Tibial nerve (tissue), 4 donors: Measurements from ENCODE around the gene FAM227A. TPM values are rescaled to one million over a fixed set of nuclear protein-coding genes. Genes with fewer than 3 reads are reported as not detected.

Source experiments
- DNase-seq, 2 donors: peaks; one replicate each; pipeline ENCODE4 v3.0.0-alpha.2; 2019; ENCODE audit warnings: low spot score in 2 of 2
- H3K27ac ChIP-seq, 4 donors: fragments of 200-600 bp; sonication (generic) in 3 of 4; one replicate each; pipeline ENCODE4 v1.5.1; 2017 to 2019; ENCODE audit warnings: mild to moderate bottlenecking in 1 of 4
- H3K27me3 ChIP-seq, 2 donors: fragments of 200-600 bp; sonication (generic) in 1 of 2; one replicate each; pipeline versions ENCODE4 v1.5.1 to v1.6.0; 2017 to 2019
- H3K36me3 ChIP-seq, 3 donors: fragments of 200-600 bp; sonication (generic); one replicate each; pipeline ENCODE4 v1.5.1; 2018 to 2019
- H3K4me1 ChIP-seq, 4 donors: fragments of 200-600 bp; sonication (generic) in 3 of 4; one replicate each; pipeline ENCODE4 v1.5.1; 2017 to 2019
- H3K4me3 ChIP-seq, 4 donors: fragments of 200-600 bp; sonication (generic) in 3 of 4; one replicate each; pipeline ENCODE4 v1.5.1; 2017 to 2019; ENCODE audit warnings: mild to moderate bottlenecking in 1 of 4, moderate library complexity in 1 of 4
- H3K9me3 ChIP-seq, 4 donors: fragments of 200-600 bp; sonication (generic) in 3 of 4; one replicate each; pipeline ENCODE4 v1.5.1; 2017 to 2019
- EP300 ChIP-seq, 2 donors: sonication (generic); formaldehyde crosslinking; IDR thresholded peaks; one replicate each; pipeline ENCODE4 v1.6.1; 2017; ENCODE audit warnings: antibody characterized with exemption in 2 of 2, mild to moderate bottlenecking in 1 of 2
- POLR2A ChIP-seq, 2 donors: fragments of 450-650 bp; IDR thresholded peaks; one replicate each; pipeline ENCODE4 v1.6.1; 2017; ENCODE audit warnings: antibody characterized with exemption in 2 of 2, mild to moderate bottlenecking in 2 of 2, moderate library complexity in 2 of 2
- WGBS, 2 donors: methylation state at CpG; one replicate each; pipeline ENCODE4 v1.1.5; 2018; 5-methylcytosine and 5-hydroxymethylcytosine counted together
- total RNA-seq, 4 donors: library from RNA; depleted of rRNA; stranded (reverse); fragments of >200 nt; gene quantifications; one replicate each; pipeline ENCODE4 v1.1.0, GENCODE V29; 2016
- TF ChIP-seq, protein P1 (sequence below), 5 experiments: fragments of 200-600 bp in 3 of 5; fragments of 450-650 bp in 2 of 5; sonication (generic) in 3 of 5; IDR thresholded peaks; one replicate each; pipeline ENCODE4 v1.5.1; 2016 to 2019; ENCODE audit warnings: antibody characterized with exemption in 5 of 5, mild to moderate bottlenecking in 3 of 5, moderate library complexity in 2 of 5

FAM227A gene
- total RNA-seq, 4 donors from 2014 or later: 1.3 to 10.2 (median 6.7) TPM

DNA sequence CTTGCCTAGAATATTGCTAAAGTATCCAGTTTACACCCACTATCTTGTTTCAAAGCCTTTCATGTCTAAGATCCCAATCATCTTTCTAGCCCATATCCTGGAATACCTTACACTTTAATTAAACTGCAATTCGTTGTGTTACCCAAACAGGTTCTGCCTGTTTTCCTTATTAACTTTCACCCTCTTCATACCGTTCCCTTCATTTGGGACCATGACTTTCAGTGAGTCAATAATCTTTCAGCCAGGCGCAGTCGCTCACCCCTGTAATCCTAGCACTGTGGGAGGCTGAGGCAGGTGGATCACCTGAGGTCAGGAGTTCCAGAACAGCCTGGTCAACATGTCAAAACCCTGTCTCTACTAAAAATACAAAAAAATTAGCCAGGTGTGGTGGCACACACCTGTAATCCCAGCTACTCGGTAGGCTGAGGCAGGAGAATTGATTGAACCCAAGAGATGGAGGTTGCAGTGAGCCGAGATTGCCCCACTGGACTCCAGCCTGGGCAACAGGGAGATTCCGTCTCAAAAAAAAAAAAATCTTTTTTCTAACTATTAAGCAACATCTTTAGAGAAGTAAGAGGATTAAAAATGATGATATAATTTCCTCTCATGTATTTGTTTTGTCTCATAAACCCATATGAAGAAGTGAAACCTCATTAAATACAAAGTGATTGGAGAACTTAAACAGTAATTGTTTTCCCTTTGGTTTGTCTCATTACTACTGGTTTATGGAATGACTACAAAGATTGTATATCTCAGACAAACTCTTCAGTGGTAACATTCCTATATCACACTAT, 106.9 kb downstream of the FAM227A start:
- Histone ChIP-seq H3K4me3 (no peak overlapping the region), H3K27ac (no peak overlapping the region), H3K9me3 (peaks cover 0 to 1% (median 0%) of the 10 kb centered on the region in 4 donors), H3K36me3 (no peaks in the 10 kb centered on the region), H3K4me1 (no peaks in the 10 kb centered on the region), H3K27me3 (no peaks in the 10 kb centered on the region)
- TF ChIP-seq EP300 (IDR thresholded peaks at IDR 0.05) (no peak), POLR2A (IDR thresholded peaks at IDR 0.05) (no peak)
- TF ChIP-seq, protein P1, sequence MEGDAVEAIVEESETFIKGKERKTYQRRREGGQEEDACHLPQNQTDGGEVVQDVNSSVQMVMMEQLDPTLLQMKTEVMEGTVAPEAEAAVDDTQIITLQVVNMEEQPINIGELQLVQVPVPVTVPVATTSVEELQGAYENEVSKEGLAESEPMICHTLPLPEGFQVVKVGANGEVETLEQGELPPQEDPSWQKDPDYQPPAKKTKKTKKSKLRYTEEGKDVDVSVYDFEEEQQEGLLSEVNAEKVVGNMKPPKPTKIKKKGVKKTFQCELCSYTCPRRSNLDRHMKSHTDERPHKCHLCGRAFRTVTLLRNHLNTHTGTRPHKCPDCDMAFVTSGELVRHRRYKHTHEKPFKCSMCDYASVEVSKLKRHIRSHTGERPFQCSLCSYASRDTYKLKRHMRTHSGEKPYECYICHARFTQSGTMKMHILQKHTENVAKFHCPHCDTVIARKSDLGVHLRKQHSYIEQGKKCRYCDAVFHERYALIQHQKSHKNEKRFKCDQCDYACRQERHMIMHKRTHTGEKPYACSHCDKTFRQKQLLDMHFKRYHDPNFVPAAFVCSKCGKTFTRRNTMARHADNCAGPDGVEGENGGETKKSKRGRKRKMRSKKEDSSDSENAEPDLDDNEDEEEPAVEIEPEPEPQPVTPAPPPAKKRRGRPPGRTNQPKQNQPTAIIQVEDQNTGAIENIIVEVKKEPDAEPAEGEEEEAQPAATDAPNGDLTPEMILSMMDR (IDR thresholded peaks at IDR 0.05): no peak
- WGBS, 2 donors: 85 to 87% methylated on average over 7 of the region's 7 CpGs
- no peak for DNase-seq

GRCh38 chr22:38540701-38541100, 115.5 kb downstream of the FAM227A start:
- TF ChIP-seq EP300 (IDR thresholded peaks at IDR 0.05) (no peak), POLR2A (IDR thresholded peaks at IDR 0.05) (no peak)
- TF ChIP-seq, protein P1 (IDR thresholded peaks at IDR 0.05): no peak
- Histone ChIP-seq H3K27me3 (no peaks in the 10 kb centered on the region), H3K9me3 (peaks cover 0 to 20% (median 0%) of the 10 kb centered on the region in 4 donors), H3K4me1 (no peaks in the 10 kb centered on the region), H3K36me3 (no peaks in the 10 kb centered on the region), H3K27ac (no peak overlapping the region), H3K4me3 (no peak overlapping the region)
- 60 to 75% methylated on average over 2 of the region's 2 CpGs for WGBS, 2 donors
- no peak for DNase-seq

- WGBS, 2 donors: 90 to 93% methylated on average over 4 of the region's 4 CpGs
- H3K27ac ChIP-seq: no peak overlapping the region
These were observed 124.8 kb downstream of the FAM227A start for GRCh38 chr22:38531251-38531938.

More at GRCh38 chr22:38531251-38531938, 124.8 kb downstream of the FAM227A start:
- DNase-seq: no peak
- Histone ChIP-seq H3K9me3 (no peaks in the 10 kb centered on the region), H3K27me3 (no peaks in the 10 kb centered on the region), H3K36me3 (no peaks in the 10 kb centered on the region), H3K4me3 (no peak overlapping the region), H3K4me1 (no peaks in the 10 kb centered on the region)
- no peak for TF ChIP-seq EP300 (IDR thresholded peaks at IDR 0.05)
- TF ChIP-seq, protein P1 (IDR thresholded peaks at IDR 0.05): no peak
- TF ChIP-seq POLR2A (IDR thresholded peaks at IDR 0.05): no peak

Other genes starting within 250 kb of the FAM227A start
- gene KCNJ4, start 201.2 kb downstream of the FAM227A start, total RNA-seq: 1 to 10 TPM in 3 of 4 donors, under 1 TPM in 1; 0.63 to 1.6 (median 1.1) TPM
- 10 to 100 TPM in 3 of 4 donors, 1 to 10 TPM in 1; 6.1 to 18.0 (median 10.6) TPM for gene KDELR3, start 188.3 kb downstream of the FAM227A start, total RNA-seq
- gene DDX17, start 150.1 kb downstream of the FAM227A start, total RNA-seq: 100 to 1,000 TPM; 734 to 934 (median 864) TPM
- gene DMC1, start 86.2 kb downstream of the FAM227A start, total RNA-seq: 10 to 100 TPM in 1 of 4 donors, 1 to 10 TPM in 3; 2.1 to 10.8 (median 4.5) TPM
- 10 to 100 TPM; 13.5 to 24.3 (median 17.8) TPM for gene CBY1, start 246 bp upstream of the FAM227A start, total RNA-seq
- gene TOMM22, start 25.6 kb upstream of the FAM227A start, total RNA-seq: 10 to 100 TPM; 23.1 to 28.5 (median 27.1) TPM
- gene JOSD1, start 44.6 kb upstream of the FAM227A start, total RNA-seq: 10 to 100 TPM; 50.7 to 86.4 (median 76.0) TPM
- gene GTPBP1, start 49.6 kb upstream of the FAM227A start, total RNA-seq: 10 to 100 TPM; 46.0 to 72.0 (median 56.6) TPM
- 1,000 to 10,000 TPM in 1 of 4 donors, 100 to 1,000 TPM in 3; 640 to 1,234 (median 846) TPM for gene SUN2, start 99.6 kb upstream of the FAM227A start, total RNA-seq
- gene DNAL4, start 137.8 kb upstream of the FAM227A start, total RNA-seq: 10 to 100 TPM; 14.7 to 17.7 (median 17.1) TPM
- gene NPTXR, start 187.6 kb upstream of the FAM227A start, total RNA-seq: 10 to 100 TPM in 1 of 4 donors, 1 to 10 TPM in 3; 7.5 to 12.3 (median 8.4) TPM
- gene CBX6, start 215.8 kb upstream of the FAM227A start, total RNA-seq: 10 to 100 TPM; 50.0 to 78.0 (median 56.8) TPM